Tibial artery (tissue), 4 donors: Measurements from ENCODE around the gene FSD1.

Experiments used
- DNase-seq, 2 donors: peaks; one replicate each; pipeline ENCODE4 v3.0.0-alpha.2; 2019
- H3K27ac ChIP-seq, 2 donors: fragments of 200-600 bp; sonication (generic) in 1 of 2; 1 replicate in 1 of 2; 2 replicates in 1 of 2; pipeline ENCODE4 v1.5.1; 2018 to 2019; ENCODE audit warnings: mild to moderate bottlenecking in 1 of 2
- H3K27me3 ChIP-seq, 2 donors: fragments of 200-600 bp; sonication (generic) in 1 of 2; one replicate each; pipeline versions ENCODE4 v1.5.1 to v1.6.0; 2016 to 2019
- H3K36me3 ChIP-seq, 3 donors: fragments of 200-600 bp; sonication (generic) in 2 of 3; one replicate each; pipeline ENCODE4 v1.5.1; 2016 to 2019; ENCODE audit warnings: mild to moderate bottlenecking in 2 of 3
- H3K4me1 ChIP-seq, 4 donors: fragments of 200-600 bp; sonication (generic) in 2 of 4; 1 replicate in 3 of 4; 2 replicates in 1 of 4; pipeline ENCODE4 v1.5.1; 2016 to 2019
- H3K4me3 ChIP-seq, 2 donors: fragments of 200-600 bp; sonication (generic) in 1 of 2; 1 replicate in 1 of 2; 2 replicates in 1 of 2; pipeline ENCODE4 v1.5.1; 2018 to 2019; ENCODE audit warnings: mild to moderate bottlenecking in 2 of 2
- H3K9me3 ChIP-seq, 3 donors: fragments of 200-600 bp; sonication (generic) in 1 of 3; one replicate each; pipeline ENCODE4 v1.5.1; 2016 to 2019
- CTCF ChIP-seq, 2 experiments: fragments of 200-600 bp in 1 of 2; fragments of 450-650 bp in 1 of 2; IDR thresholded peaks; one replicate each; pipeline ENCODE4 v1.5.1; 2017 to 2019; ENCODE audit warnings: antibody characterized with exemption in 2 of 2, mild to moderate bottlenecking in 1 of 2, moderate library complexity in 1 of 2
- intact Hi-C: fragments of 100-400 bp; cut with DNase I; formaldehyde crosslinking; loops from one replicate; pipeline ENCODE4 v1.15.0; 2023; ENCODE audit warnings: low total_unique reads

Gene FSD1

GRCh38 chr19:4297901-4298809 lies 6.2 kb upstream of the FSD1 start:
- no peak overlapping the region for H3K4me3 ChIP-seq
- H3K9me3 ChIP-seq: no peaks in the 10 kb centered on the region
- TF ChIP-seq CTCF (IDR thresholded peaks at IDR 0.05): no peak
- no peak for DNase-seq
- no peaks in the 10 kb centered on the region for H3K36me3 ChIP-seq
- intact Hi-C loops: no loop called here
- H3K4me1 ChIP-seq: no peaks in the 10 kb centered on the region
- H3K27ac ChIP-seq: no peak overlapping the region
- H3K27me3 ChIP-seq: peaks cover 0 to 56% of the 10 kb centered on the region in 2 donors

DNA sequence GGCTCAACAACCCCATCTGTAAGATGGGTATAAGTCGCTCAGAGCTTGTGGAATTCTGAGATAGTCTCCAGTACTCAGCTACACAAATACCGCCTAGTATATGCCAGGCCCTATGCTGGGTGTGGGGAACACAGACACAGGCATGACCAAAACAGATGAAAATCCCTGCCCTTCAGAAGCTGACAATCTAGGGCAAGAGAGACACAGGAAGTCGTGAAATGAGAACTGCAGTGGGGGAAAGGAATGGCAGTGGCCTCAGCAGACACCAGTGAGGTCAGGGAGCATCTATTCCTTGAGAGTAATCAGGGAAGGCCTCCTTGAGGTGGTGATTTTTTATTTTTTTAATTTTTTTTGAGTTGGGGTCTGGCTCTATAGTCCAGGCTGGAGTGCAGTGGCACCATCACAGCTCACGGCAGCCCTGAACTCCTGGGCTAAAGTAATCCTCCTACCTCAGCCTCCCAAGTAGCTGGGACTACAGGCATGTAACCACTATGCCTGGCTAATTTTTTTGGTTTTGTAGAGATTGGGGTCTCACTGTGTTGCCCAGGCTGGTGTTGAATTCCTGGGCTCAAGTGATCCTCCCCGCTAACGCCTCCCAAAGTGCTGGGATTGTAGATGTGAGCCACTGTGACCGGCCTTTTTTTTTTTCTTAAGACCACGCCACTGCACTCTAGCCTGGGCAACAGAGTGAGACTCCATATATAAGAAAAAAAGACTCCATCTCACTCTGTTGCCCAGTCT lies 5.4 kb upstream of the FSD1 start:
- H3K36me3 ChIP-seq: no peaks in the 10 kb centered on the region
- DNase-seq: no peak
- no peak for TF ChIP-seq CTCF (IDR thresholded peaks at IDR 0.05)
- no peak overlapping the region for H3K4me3 ChIP-seq
- intact Hi-C loops: no loop called here
- no peaks in the 10 kb centered on the region for H3K9me3 ChIP-seq
- H3K27ac ChIP-seq: no peak overlapping the region
- no peaks in the 10 kb centered on the region for H3K4me1 ChIP-seq
- peaks cover 0 to 56% of the 10 kb centered on the region in 2 donors for H3K27me3 ChIP-seq

DNA sequence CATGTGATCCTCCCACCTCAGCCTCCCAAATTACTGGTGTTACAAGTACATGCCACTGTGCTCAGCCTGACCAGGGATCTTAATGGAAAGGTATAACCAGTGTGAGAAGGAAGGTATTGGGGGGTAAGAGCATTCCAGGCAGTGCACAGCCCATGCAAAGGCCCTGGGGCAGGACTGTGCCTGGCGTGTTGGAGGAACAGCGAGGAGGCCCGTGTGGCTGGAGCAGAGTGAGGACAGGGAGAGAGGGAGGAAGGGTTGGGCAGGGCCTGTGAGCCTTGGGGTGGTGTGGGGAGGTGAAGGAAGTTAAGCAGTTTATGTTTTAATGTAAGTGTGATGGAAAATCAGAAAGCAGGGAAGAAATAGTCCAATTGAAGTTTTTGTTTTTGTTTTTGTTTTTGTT lies 3.8 kb upstream of the FSD1 start:
- intact Hi-C loops: no loop called here
- H3K4me1 ChIP-seq: peaks cover 0 to 6% (median 2%) of the 10 kb centered on the region in 4 donors

GRCh38 chr19:4301590-4302242 lies 2.7 kb upstream of the FSD1 start:
- no peak for TF ChIP-seq CTCF (IDR thresholded peaks at IDR 0.05)
- no peak overlapping the region for H3K27ac ChIP-seq
- intact Hi-C loops: no loop called here
- no peak for DNase-seq
- no peaks in the 10 kb centered on the region for H3K9me3 ChIP-seq
- no peak overlapping the region for H3K4me3 ChIP-seq
- H3K27me3 ChIP-seq: peaks cover 0 to 58% of the 10 kb centered on the region in 2 donors
- no peaks in the 10 kb centered on the region for H3K36me3 ChIP-seq
- peaks cover 0 to 6% (median 2%) of the 10 kb centered on the region in 4 donors for H3K4me1 ChIP-seq

More for the DNA sequence above, 3.8 kb upstream of the FSD1 start:
- H3K9me3 ChIP-seq: no peaks in the 10 kb centered on the region
- no peak for DNase-seq
- no peak overlapping the region for H3K4me3 ChIP-seq
- H3K36me3 ChIP-seq: no peaks in the 10 kb centered on the region
- H3K27ac ChIP-seq: no peak overlapping the region
- H3K27me3 ChIP-seq: peaks cover 0 to 62% of the 10 kb centered on the region in 2 donors
- no peak for TF ChIP-seq CTCF (IDR thresholded peaks at IDR 0.05)

- DNase-seq: no peak
- intact Hi-C loops: no loop called here
- Histone ChIP-seq H3K4me3 (no peak within 1 kb of the TSS), H3K27me3 (peaks cover 0 to 59% of the 10 kb centered on the region in 2 donors), H3K36me3 (no peaks in the 10 kb centered on the region), H3K9me3 (no peaks in the 10 kb centered on the region), H3K4me1 (peaks cover 0 to 6% (median 2%) of the 10 kb centered on the region in 4 donors), H3K27ac (no peak within 1 kb of the TSS)
- no peak for TF ChIP-seq CTCF (IDR thresholded peaks at IDR 0.05)
These were observed 2.2 kb upstream of the FSD1 start, which contains the start of gene TMIGD2 for GRCh38 chr19:4302243-4302640. TSS of gene TMIGD2 (minus strand) at chr19:4302389. CDS start at chr19:4302385, 4 bp downstream.
